ENCODE measurements around the gene TUNAR. TPM values are rescaled to one million over a fixed set of nuclear protein-coding genes. Genes with fewer than 3 reads are reported as not detected.

Gene TUNAR
- total RNA-seq, 1 donor from 2014 or later, result not detected

GRCh38 chr14:95831468-95831867 is 45.2 kb upstream of the TUNAR start:
- no peaks in the 10 kb centered on the region for H3K36me3 ChIP-seq (ENCODE audit: control insufficient read depth, insufficient read depth, low read length)
- TF ChIP-seq CTCF (IDR thresholded peaks at IDR 0.05; ENCODE audit: insufficient read depth, low read length, severe bottlenecking), result no peak
- H3K4me3 ChIP-seq (ENCODE audit: low read depth, low read length), result no peak overlapping the region
- no peaks in the 10 kb centered on the region for H3K27me3 ChIP-seq (ENCODE audit: control insufficient read depth, insufficient read depth, low read length)
- FAIRE-seq (no peak), DNase-seq (ENCODE audit: low read depth) (no peak)

- Histone ChIP-seq H3K27me3 (ENCODE audit: control insufficient read depth, insufficient read depth, low read length) (no peaks in the 10 kb centered on the region), H3K36me3 (ENCODE audit: control insufficient read depth, insufficient read depth, low read length) (no peaks in the 10 kb centered on the region), H3K4me3 (ENCODE audit: low read depth, low read length) (no peak overlapping the region)
- FAIRE-seq (no peak), DNase-seq (ENCODE audit: low read depth) (no peak)
- TF ChIP-seq CTCF (IDR thresholded peaks at IDR 0.05; ENCODE audit: insufficient read depth, low read length, severe bottlenecking), result no peak
Observed at GRCh38 chr14:95832012-95832411, 44.6 kb upstream of the TUNAR start.

GRCh38 chr14:95833429-95833828 is 43.2 kb upstream of the TUNAR start:
- DNase-seq (ENCODE audit: low read depth) (no peak), FAIRE-seq (no peak)
- Histone ChIP-seq H3K4me3 (ENCODE audit: low read depth, low read length) (no peak overlapping the region), H3K27me3 (ENCODE audit: control insufficient read depth, insufficient read depth, low read length) (no peaks in the 10 kb centered on the region), H3K36me3 (ENCODE audit: control insufficient read depth, insufficient read depth, low read length) (no peaks in the 10 kb centered on the region)
- no peak for TF ChIP-seq CTCF (IDR thresholded peaks at IDR 0.05; ENCODE audit: insufficient read depth, low read length, severe bottlenecking)

- H3K4me3 ChIP-seq (ENCODE audit: low read depth, low read length), result no peak overlapping the region
- no peaks in the 10 kb centered on the region for H3K36me3 ChIP-seq (ENCODE audit: control insufficient read depth, insufficient read depth, low read length)
- no peaks in the 10 kb centered on the region for H3K27me3 ChIP-seq (ENCODE audit: control insufficient read depth, insufficient read depth, low read length)
- FAIRE-seq (no peak), DNase-seq (ENCODE audit: low read depth) (no peak)
- no peak for TF ChIP-seq CTCF (IDR thresholded peaks at IDR 0.05; ENCODE audit: insufficient read depth, low read length, severe bottlenecking)
Observed at GRCh38 chr14:95834496-95834895, 42.1 kb upstream of the TUNAR start.

- H3K4me3 ChIP-seq (ENCODE audit: low read depth, low read length), result no peak overlapping the region
- H3K27me3 ChIP-seq (ENCODE audit: control insufficient read depth, insufficient read depth, low read length), result no peaks in the 10 kb centered on the region
- DNase-seq (ENCODE audit: low read depth) (no peak), FAIRE-seq (no peak)
- no peaks in the 10 kb centered on the region for H3K36me3 ChIP-seq (ENCODE audit: control insufficient read depth, insufficient read depth, low read length)
- TF ChIP-seq CTCF (IDR thresholded peaks at IDR 0.05; ENCODE audit: insufficient read depth, low read length, severe bottlenecking), result no peak
Observed at GRCh38 chr14:95835121-95835730, 41.4 kb upstream of the TUNAR start.

GRCh38 chr14:95838862-95839261 is 37.8 kb upstream of the TUNAR start:
- DNase-seq (ENCODE audit: low read depth) (no peak), FAIRE-seq (no peak)
- no peak overlapping the region for H3K4me3 ChIP-seq (ENCODE audit: low read depth, low read length)
- TF ChIP-seq CTCF (IDR thresholded peaks at IDR 0.05; ENCODE audit: insufficient read depth, low read length, severe bottlenecking), result no peak
- no peaks in the 10 kb centered on the region for H3K36me3 ChIP-seq (ENCODE audit: control insufficient read depth, insufficient read depth, low read length)
- no peaks in the 10 kb centered on the region for H3K27me3 ChIP-seq (ENCODE audit: control insufficient read depth, insufficient read depth, low read length)
